HEK293T (cell line): ENCODE data around the gene CMTM6.

Source experiments
- BHLHE40 ChIP-seq: fragments of 450-650 bp; IDR thresholded peaks from 2 replicates; pipeline ENCODE4 v1.6.1; 2016; ENCODE audit warnings: mild to moderate bottlenecking, moderate library complexity, borderline replicate concordance
- FOXK2 ChIP-seq: fragments of 450-650 bp; IDR thresholded peaks from 2 replicates; pipeline ENCODE4 v1.6.1; 2016; ENCODE audit warnings: mild to moderate bottlenecking
- SUZ12 ChIP-seq: fragments of 450-650 bp; IDR thresholded peaks from 2 replicates; pipeline ENCODE4 v1.6.1; 2016; ENCODE audit warnings: mild to moderate bottlenecking
- ZNF384 ChIP-seq: fragments of 450-650 bp; IDR thresholded peaks from 2 replicates; pipeline ENCODE4 v1.6.1; 2016

- TF ChIP-seq ZNF384, result no peak
- no peak for TF ChIP-seq SUZ12
- TF ChIP-seq BHLHE40, result no peak
- TF ChIP-seq FOXK2, result no peak
Measured at GRCh38 chr3:32484436-32484835, 18.2 kb downstream of the CMTM6 start.
